Measurements from ENCODE around the gene SLC30A9.
A peak's percentile ranks its signal among the peaks of the same experiment; 100 is the strongest.

SLC30A9 gene

GRCh38 chr4:41999321-41999720, 9.0 kb downstream of the SLC30A9 start:
- no peak for DNase-seq (ENCODE audit: low read depth)

- no peak for DNase-seq (ENCODE audit: low read depth)
Measured at GRCh38 chr4:42008011-42008786, 17.9 kb downstream of the SLC30A9 start.

- DNase-seq (ENCODE audit: low read depth) = no peak
Measured at GRCh38 chr4:42015438-42015837, 25.1 kb downstream of the SLC30A9 start.

- no peak for DNase-seq (ENCODE audit: low read depth)
Measured at GRCh38 chr4:42018451-42018850, 28.1 kb downstream of the SLC30A9 start.

GRCh38 chr4:42048394-42048793, 58.1 kb downstream of the SLC30A9 start:
- peak; percentile 5 for DNase-seq (ENCODE audit: low read depth)

GRCh38 chr4:42050516-42051249, 60.4 kb downstream of the SLC30A9 start:
- no peak for DNase-seq (ENCODE audit: low read depth)

- no peak for DNase-seq (ENCODE audit: low read depth)
Measured at GRCh38 chr4:42066402-42066801, 76.1 kb downstream of the SLC30A9 start.

GRCh38 chr4:42067264-42067663, 76.9 kb downstream of the SLC30A9 start:
- no peak for DNase-seq (ENCODE audit: low read depth)

GRCh38 chr4:42070463-42070862, 80.1 kb downstream of the SLC30A9 start:
- DNase-seq (ENCODE audit: low read depth) = no peak

GRCh38 chr4:42074294-42074693, 84.0 kb downstream of the SLC30A9 start:
- DNase-seq (ENCODE audit: low read depth) = no peak

- no peak for DNase-seq (ENCODE audit: low read depth)
Measured at GRCh38 chr4:42078184-42078801, 88.0 kb downstream of the SLC30A9 start.

- no peak for DNase-seq (ENCODE audit: low read depth)
Measured at GRCh38 chr4:42080306-42080705, 90.0 kb downstream of the SLC30A9 start.

GRCh38 chr4:42083816-42084215, 93.5 kb downstream of the SLC30A9 start:
- DNase-seq (ENCODE audit: low read depth) = no peak

GRCh38 chr4:42088386-42088785, 98.1 kb downstream of the SLC30A9 start:
- no peak for DNase-seq (ENCODE audit: low read depth)

GRCh38 chr4:42101446-42101975, 111.2 kb downstream of the SLC30A9 start:
- no peak for DNase-seq (ENCODE audit: low read depth)

- DNase-seq (ENCODE audit: low read depth) = peak; percentile 2
Measured at GRCh38 chr4:42104521-42104920, 114.2 kb downstream of the SLC30A9 start.

- DNase-seq (ENCODE audit: low read depth) = no peak
Measured at GRCh38 chr4:42112846-42113245, 122.5 kb downstream of the SLC30A9 start.

- no peak for DNase-seq (ENCODE audit: low read depth)
Measured at GRCh38 chr4:42119886-42120285, 129.6 kb downstream of the SLC30A9 start.

GRCh38 chr4:42122237-42122636, 131.9 kb downstream of the SLC30A9 start:
- no peak for DNase-seq (ENCODE audit: low read depth)

- DNase-seq (ENCODE audit: low read depth) = no peak
Measured at GRCh38 chr4:42123071-42123644, 132.8 kb downstream of the SLC30A9 start.

- DNase-seq (ENCODE audit: low read depth) = no peak
Measured at GRCh38 chr4:42132099-42132498, 141.8 kb downstream of the SLC30A9 start.

GRCh38 chr4:42133006-42133405, 142.7 kb downstream of the SLC30A9 start:
- DNase-seq (ENCODE audit: low read depth) = no peak
